HG03103 (cell line): ENCODE results near the gene TCN1.
A peak's percentile ranks its signal among the peaks of the same experiment; 100 is the strongest.
"Not testable (repeated sequence)": the region's sequence is repeated elsewhere in the genome, so short reads cannot be mapped to it uniquely, and the experiment has no call there.

Experiments used
- ATAC-seq: cut with Tn5 transposase; IDR thresholded peaks from one replicate; pipeline ENCODE4 v1.9.1; 2021; ENCODE audit warnings: low read depth; ENCODE audit not compliant: unreplicated experiment

TCN1 gene

DNA sequence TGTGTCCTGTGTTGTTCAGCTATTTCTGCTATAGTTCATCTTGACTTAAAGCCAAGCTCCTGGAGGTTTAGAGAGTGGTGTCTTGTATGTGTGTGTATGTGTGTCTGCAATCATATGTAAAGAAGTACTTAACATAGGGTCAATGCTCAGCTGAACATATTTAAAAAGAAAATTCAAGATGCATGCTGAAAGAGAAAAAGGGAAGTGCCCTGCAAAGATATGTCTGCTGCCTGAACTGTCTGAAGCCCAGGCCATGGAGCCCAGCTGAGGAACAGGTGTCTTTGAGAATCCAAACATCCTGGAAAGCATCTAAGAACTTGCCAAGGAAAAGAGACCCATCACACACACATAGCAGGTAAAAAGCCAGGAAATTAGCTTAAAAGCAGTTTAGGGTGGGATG, 6.6 kb downstream of the TCN1 start:
- no peak for ATAC-seq

DNA sequence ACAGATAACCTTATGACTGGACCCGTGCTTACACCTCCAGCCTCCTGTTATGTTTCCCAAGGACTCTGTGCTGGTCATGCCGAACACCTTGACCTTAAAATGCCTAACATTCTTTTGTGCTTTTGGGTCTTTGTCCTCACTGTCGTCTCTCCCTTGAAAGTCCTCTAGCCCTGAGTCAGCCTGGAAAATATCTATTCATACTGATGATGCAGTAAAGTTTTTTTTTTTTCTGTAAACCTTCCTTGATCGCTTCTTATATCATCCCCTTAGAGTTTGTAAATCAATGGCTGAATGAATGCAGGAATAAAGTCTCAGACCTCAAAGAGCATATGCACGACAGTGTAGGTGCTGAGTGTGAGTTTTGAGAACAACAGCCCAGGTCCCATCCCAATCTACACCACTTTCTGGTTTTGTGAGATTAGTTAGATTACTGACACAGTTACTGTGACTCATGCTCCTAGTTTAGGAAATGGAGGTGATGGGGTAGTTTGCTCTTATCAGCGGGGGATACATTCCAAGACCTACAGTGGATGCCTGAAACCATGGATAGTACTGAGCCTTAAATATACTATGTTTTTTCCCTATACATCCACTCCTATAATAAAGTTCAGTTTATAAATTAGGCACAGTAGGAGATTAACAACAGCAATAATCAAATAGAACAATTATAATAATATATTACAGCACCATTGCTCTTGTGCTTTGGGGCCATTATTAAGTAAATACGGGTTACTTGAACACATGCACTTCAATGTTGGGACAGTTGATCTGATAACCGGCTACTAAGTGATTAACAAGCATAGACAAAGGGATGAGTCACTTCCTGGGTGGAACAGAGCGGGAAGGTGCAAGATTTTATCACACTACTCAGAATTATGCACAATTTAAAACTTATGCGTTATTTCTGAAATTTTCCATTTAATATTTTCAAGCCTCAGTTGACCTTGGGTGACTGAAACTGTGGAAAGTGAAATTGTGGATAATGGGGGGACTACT, 8.6 kb downstream of the TCN1 start:
- no peak for ATAC-seq

DNA sequence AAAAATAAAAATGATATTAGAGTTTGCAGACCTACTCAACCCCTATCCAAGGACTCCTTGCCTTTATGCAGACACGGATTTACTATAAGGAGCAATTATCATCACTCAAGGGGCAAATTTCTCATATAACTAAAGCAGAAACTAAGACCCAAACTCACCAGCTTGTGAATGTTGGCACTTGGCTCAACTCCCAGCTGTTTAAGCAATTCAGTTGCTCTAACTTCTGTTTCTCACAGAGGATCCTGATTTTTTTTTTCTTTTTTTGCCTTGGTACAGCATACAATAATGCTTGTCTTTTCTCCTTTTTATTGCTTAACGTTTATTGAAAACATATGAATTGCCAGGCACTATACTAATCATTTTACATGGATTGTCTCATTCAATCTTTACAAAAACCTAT, 11.4 kb downstream of the TCN1 start:
- no peak for ATAC-seq

DNA sequence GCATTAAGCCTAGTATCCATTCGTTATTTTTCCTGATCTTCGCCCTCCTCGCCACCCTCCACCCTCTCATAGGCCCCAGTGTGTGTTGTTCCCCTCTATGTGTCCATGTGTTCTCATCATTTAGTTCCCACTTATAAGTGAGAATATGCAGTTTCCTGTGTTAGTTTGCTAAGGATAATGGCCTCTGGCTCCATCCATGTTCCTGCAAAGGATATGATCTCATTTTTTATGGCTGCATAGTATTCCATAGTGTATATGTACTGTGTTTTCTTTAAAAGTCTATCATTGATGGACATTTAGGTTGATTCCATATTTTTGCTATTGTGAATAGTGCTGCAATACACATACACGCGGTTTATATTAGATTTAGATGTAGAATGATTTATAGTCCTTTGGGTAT, 14.9 kb downstream of the TCN1 start:
- not testable (repeated sequence) for ATAC-seq

DNA sequence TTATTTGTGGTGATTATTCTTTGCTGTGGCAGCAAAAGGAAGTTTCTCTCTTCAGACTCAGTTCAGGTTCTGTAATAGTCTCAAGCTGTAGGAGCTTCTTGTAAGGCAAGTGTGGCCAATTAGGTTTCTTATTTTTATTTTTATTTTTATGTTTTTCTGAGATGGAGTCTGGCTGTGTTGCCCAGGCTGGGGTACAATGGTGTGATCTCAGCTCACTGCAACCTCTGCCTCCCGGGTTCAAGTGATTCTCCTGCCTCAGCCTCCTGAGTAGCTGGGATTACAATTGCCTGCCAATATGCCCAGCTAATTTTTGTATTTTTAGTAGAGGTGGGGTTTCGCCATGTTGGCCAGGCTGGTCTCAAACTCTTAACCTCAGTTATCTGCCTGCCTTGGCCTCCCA, 16.7 kb downstream of the TCN1 start:
- not testable (repeated sequence) for ATAC-seq

- no peak for ATAC-seq
These were observed 17.2 kb downstream of the TCN1 start for GRCh38 chr11:59849129-59849528.

DNA sequence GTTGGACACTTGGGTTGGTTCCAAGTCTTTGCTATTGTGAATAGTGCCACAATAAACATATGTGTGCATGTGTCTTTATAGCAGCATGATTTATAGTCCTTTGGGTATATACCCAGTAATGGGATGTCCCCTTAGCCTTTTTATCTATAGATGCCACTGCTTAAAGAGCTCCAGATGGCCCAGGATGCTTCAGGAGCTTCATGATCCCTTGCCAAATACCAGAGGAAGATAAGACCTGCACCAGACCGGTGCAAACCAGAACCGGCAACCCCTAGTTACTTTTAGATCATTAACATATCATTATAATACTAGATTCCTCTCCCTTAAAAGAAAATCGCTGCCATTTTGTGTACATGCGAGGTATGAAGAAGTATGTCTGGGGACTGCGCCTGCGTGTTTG, 17.8 kb downstream of the TCN1 start:
- not testable (repeated sequence) for ATAC-seq

DNA sequence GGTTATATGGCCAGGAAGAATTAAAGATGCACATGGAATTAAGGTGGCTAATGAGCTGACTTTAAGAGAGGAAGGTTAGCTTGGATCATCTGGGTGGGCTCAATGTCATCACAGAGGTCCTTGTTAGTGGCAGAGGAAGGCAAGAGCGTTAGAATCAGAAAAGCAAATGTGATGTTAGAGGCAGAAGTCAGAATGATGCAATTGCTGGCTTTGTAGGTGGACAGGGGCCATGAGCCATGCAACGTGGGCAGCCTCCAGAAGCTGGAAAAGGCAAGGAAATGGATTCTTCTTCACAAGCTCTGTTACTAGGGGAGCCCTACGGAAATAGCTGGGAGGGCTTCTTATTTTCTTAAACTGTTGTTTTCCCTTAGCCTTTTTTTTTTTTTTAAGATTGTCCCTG, 18.7 kb downstream of the TCN1 start:
- ATAC-seq = no peak

DNA sequence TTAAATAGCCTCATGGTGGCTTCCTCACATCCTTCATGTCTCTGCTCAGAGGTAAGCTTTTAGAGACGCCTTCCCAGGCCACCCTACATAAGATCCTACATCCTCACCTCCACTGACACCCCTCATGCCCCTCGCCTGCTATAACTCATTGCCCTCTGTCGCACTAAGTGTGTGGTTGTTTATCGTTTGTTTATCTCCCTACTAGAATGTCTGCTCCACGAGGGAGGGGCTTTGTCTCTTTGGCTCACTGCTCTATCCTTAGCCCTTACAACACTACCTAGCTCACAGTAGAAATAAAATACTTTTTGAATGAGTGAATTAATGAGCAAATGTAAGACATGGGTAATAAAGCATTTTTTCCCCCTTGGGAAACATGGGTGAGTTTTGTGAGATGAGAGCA, 19.7 kb downstream of the TCN1 start:
- no peak for ATAC-seq

GRCh38 chr11:59845399-59845798, 20.9 kb downstream of the TCN1 start, which contains the start of gene CBLIF:
Gene CBLIF (minus strand): TSS chr11:59845499. CDS start chr11:59845453, 46 bp downstream.
- no peak for ATAC-seq

- ATAC-seq = no peak
These were observed 24.0 kb downstream of the TCN1 start for GRCh38 chr11:59842316-59842715.

DNA sequence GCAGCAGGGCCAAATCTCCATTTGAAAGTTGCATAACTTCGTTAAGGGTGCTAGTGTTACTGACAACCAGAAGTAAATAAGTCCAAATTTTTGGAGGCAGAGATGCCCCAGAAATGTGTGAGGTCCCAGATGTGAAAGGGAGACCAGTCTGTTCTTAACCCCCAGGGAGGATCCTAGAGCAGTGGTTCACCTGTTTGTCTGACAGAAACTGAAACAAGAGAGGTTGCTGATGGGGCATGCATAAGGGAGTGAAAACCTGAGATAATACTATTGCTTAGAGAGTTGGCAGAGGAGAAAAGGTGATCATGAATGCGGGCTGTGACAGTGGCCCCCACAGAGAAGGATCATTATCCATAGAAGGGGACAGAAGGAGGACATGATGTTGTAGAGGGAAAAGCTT, 24.8 kb downstream of the TCN1 start:
- no peak for ATAC-seq

GRCh38 chr11:59839615-59840014, 26.7 kb downstream of the TCN1 start:
- no peak for ATAC-seq

DNA sequence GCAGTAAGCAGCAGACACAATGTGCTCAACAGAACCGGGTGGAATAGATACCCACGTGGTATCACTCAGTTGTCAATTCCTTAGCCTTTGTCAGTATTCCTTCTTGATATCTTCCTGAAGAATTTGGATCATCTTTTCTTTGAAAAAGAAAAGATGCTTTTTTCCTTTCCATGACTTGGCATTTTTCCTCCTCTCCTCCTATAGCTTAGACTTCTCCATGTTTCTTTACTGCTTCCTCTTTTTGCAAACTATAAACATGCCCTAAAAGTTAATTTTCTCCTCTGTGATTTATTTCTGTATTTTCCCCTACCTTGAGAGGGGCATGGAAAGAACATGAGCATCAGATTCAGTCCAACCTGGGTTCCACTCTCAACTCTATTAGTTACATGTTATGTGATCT, 32.7 kb downstream of the TCN1 start:
- ATAC-seq = no peak

DNA sequence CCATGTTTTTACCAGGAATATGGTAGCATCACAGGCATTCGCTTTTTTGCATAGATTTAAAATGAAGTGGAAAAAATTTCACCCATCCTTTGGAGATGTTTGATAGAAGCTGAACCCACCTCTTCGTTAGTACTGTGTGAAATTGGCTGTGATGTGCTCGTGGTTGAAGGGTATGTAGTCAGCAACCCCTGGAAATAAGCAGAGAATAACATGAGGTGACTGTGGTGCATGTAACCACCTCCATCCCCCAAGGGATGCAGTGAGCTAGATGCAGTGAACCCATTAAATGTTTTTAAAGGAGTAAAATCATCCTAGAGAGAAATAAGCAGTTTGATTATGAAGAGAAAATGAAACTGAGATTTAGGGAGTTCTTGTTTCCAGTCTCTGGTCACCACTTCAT, 36.9 kb downstream of the TCN1 start:
- ATAC-seq = no peak

DNA sequence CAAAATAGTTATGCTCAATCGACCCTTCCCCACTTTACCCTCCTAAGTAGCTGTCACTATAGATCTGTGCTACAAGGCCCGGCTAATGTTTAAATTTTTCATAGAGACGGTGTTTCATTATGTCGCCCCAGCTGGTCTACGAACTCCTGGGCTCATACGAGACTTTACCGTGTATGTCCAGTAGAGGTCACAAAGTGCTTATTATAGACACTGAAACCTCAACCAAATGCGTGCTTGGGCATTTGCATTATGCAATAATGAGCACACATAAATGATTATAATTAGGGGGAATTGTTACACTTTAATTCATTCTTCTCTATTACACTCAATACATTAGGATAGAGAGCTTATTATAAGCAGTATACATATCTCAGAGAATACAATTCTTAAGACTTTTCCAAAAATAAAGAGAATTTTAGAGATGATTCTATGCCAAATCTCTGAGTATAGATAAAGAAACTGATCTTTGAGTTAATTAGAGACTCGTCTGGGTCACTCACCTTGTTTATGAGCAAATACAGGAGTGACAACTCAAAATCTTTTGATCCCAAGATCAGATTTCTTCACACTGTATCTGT, 43.2 kb downstream of the TCN1 start:
- ATAC-seq = peak; percentile 92

DNA sequence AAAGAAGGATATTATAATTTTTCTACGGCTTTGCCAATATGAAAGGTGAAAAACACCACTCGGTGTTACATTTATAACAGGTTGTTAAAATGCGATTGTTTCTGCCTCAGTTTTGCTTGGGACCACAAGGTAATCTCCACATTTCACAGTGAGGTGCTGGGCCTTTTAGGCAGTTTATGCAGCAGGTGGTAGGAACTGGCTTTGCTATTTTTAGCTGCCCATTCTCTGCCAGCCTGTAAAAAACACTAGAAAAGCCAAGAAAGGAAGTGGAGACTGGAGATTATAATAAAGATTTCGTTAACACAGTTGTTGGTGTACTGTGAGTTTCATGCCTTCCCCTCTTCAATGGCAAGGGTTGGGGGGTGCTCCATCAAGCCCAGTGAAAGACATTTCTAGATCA, 47.7 kb downstream of the TCN1 start:
- no peak for ATAC-seq

DNA sequence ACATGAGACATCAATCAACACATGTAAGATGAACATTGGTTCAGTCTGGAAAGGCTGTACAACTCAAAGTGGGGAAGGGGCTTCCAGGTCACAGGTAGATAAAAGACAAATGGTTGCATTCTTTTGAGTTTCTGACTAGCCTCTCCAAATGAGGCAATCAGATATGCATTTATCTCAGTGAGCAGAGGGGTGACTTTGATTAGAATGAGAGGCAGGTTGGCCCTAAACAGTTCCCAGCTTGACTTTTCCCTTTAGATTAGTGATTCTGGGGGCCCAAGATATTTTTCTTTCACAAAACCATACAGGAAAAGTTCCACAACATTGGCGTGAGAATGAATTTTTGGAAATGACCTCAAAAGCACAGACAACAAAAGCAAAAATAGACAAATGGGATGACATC, 49.9 kb downstream of the TCN1 start:
- ATAC-seq = not testable (repeated sequence)

GRCh38 chr11:59815754-59816153, 50.5 kb downstream of the TCN1 start:
- no peak for ATAC-seq

- ATAC-seq = no peak
These were observed 52.3 kb downstream of the TCN1 start for GRCh38 chr11:59814021-59814420.

- no peak for ATAC-seq
These were observed 52.9 kb downstream of the TCN1 start for GRCh38 chr11:59813364-59813763.

- ATAC-seq = no peak
These were observed 54.1 kb downstream of the TCN1 start for GRCh38 chr11:59812220-59812619.
